OCI-LY7 (cell line): ENCODE data around the gene TNFRSF8. TPM values are rescaled to one million over a fixed set of nuclear protein-coding genes. Genes with fewer than 3 reads are reported as not detected.

Experiments
- BruUV-seq: library from RNA; stranded (reverse); fragments of 400-500 nt; replicated peaks from 2 replicates; lab custom pipeline; 2021; lab: Mats Ljungman, UMichigan
- CTCF ChIA-PET: fragments of 300-600 bp; sonication (Branson Sonifier 250); formaldehyde crosslinking; loops from one replicate; lab custom pipeline; 2022; ENCODE audit warnings: antibody characterized with exemption; ENCODE audit not compliant: unreplicated experiment; lab: Charles Lee
- POLR2A ChIA-PET: fragments of 300-600 bp; sonication (Branson Sonifier 250); formaldehyde crosslinking; loops from one replicate; lab custom pipeline; 2022; ENCODE audit warnings: antibody characterized with exemption; lab: Charles Lee
- DNase-seq: peaks from one replicate; pipeline ENCODE4 v3.0.0-alpha.2; 2015; ENCODE audit warnings: low spot score
- H2AFZ ChIP-seq: fragments of 200-600 bp; sonication (generic), shearing (Covaris generic); 2 replicates; pipeline ENCODE4 v1.6.1; 2014; ENCODE audit warnings: mild to moderate bottlenecking, antibody characterized with exemption, low read length, moderate library complexity
- H3K27ac ChIP-seq: fragments of 200-600 bp; sonication (generic); 2 replicates; pipeline ENCODE4 v1.5.1; 2014; ENCODE audit warnings: mixed run types, low read depth, mild to moderate bottlenecking, moderate library complexity, low read length, inconsistent platforms; ENCODE audit not compliant: poor library complexity, severe bottlenecking
- H3K36me3 ChIP-seq: fragments of 200-600 bp; sonication (generic); 2 replicates; pipeline ENCODE4 v1.6.1; 2014; ENCODE audit warnings: mild to moderate bottlenecking, antibody characterized with exemption, low read length, moderate library complexity, mixed read lengths; ENCODE audit not compliant: insufficient read depth
- H3K4me1 ChIP-seq: fragments of 200-600 bp; sonication (generic); 2 replicates; pipeline ENCODE4 v1.5.1; 2014; ENCODE audit warnings: mild to moderate bottlenecking, low read length; ENCODE audit not compliant: insufficient read depth, poor library complexity, severe bottlenecking
- H3K4me2 ChIP-seq: fragments of 200-600 bp; sonication (generic); 2 replicates; pipeline ENCODE4 v1.6.1; 2014; ENCODE audit warnings: mild to moderate bottlenecking, low read length
- H3K4me3 ChIP-seq: fragments of 200-600 bp; sonication (generic); 2 replicates; pipeline ENCODE4 v1.5.1; 2014; ENCODE audit warnings: mild to moderate bottlenecking, low read depth, low read length; ENCODE audit not compliant: poor library complexity, severe bottlenecking
- H3K79me2 ChIP-seq: fragments of 200-600 bp; sonication (generic); 2 replicates; pipeline ENCODE4 v1.6.1; 2016; ENCODE audit warnings: low read depth, mild to moderate bottlenecking, low read length, moderate library complexity, mixed read lengths; ENCODE audit not compliant: insufficient read depth
- H3K9me2 ChIP-seq: fragments of 200-600 bp; sonication (generic); 2 replicates; pipeline ENCODE4 v1.6.1; 2016; ENCODE audit warnings: mild to moderate bottlenecking, low read length, mixed read lengths; ENCODE audit not compliant: insufficient read depth
- H3K9me3 ChIP-seq: fragments of 200-600 bp; sonication (generic); 2 replicates; pipeline ENCODE4 v1.6.1; 2014; ENCODE audit warnings: mild to moderate bottlenecking, mixed run types, low read length, mixed read lengths
- H4K20me1 ChIP-seq: fragments of 200-600 bp; sonication (generic); 2 replicates; pipeline ENCODE4 v1.6.1; 2014; ENCODE audit warnings: mild to moderate bottlenecking, antibody characterized with exemption, low read length, moderate library complexity, mixed read lengths; ENCODE audit not compliant: insufficient read depth
- CTCF ChIP-seq: fragments of 200-600 bp; sonication (generic); conservative IDR thresholded peaks from 2 replicates; pipeline ENCODE4 v1.5.1; 2014; ENCODE audit warnings: mild to moderate bottlenecking, antibody characterized with exemption, low read length, moderate library complexity, mixed read lengths
- EZH2phosphoT487 ChIP-seq: fragments of 200-600 bp; sonication (generic); IDR thresholded peaks from 2 replicates; pipeline ENCODE4 v1.6.1; 2018; ENCODE audit warnings: low read depth, borderline replicate concordance, mild to moderate bottlenecking, mixed run types, antibody characterized with exemption, low read length, moderate library complexity, mixed read lengths
- intact Hi-C: fragments of 100-400 bp; cut with micrococcal nuclease; formaldehyde crosslinking; loops from one replicate; pipeline ENCODE4 v1.10.0; 2022; ENCODE audit not compliant: unreplicated experiment
- total RNA-seq, 2 experiments: library from RNA; depleted of rRNA in 1 of 2; stranded (reverse); fragments of >200 nt in 1 of 2; shearing (Covaris generic) in 1 of 2; gene quantifications; 2 replicates each; pipeline ENCODE4 v1.2.3, GENCODE V29; 2014 to 2022

Gene TNFRSF8
- total RNA-seq, 2 experiments from 2014 or later: 0.29 TPM; not detected in 1

- Histone ChIP-seq H3K9me3 (no peaks in the 10 kb centered on the region), H4K20me1 (no peaks in the 10 kb centered on the region), H3K9me2 (no peaks in the 10 kb centered on the region), H3K4me3 (no peak overlapping the region), H3K36me3 (no peaks in the 10 kb centered on the region), H3K4me2 (peak overlapping the region; percentile 50), H2AFZ (no peak overlapping the region), H3K4me1 (peaks cover 8% of the 10 kb centered on the region), H3K79me2 (no peaks in the 10 kb centered on the region), H3K27ac (no peak overlapping the region)
- no peak for DNase-seq
- intact Hi-C loops: no loop called here
- no TSS peak for BruUV-seq
- no peak for TF ChIP-seq CTCF
- POLR2A ChIA-PET: interaction anchor here (0.6 kb wide), 1 partner anchor 1514 kb away, joined by 4 read pairs; no protein-coding TSS in a partner anchor
- CTCF ChIA-PET: no interaction called here
Measured at GRCh38 chr1:12179676-12180075, 116.6 kb downstream of the TNFRSF8 start.

DNA sequence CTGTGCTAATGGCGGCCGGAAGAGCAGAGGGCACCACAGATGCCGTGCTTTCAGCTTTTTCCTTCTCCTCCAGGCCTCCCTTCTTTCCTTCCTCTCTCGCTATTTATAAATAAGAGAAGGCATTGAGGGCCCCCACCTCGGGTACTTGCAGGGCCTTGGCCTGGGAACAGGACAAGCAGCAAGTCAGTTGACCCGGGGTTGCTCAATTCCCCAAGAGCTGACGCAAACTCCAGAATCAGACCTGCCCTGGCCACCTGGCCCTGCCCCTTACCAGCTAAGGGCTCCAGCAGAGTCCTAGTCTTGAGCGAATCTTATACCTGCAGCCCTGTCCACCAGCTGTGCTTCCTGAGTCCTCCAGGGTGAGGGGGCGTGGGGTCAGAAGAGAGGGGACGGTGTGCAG lies 117.2 kb downstream of the TNFRSF8 start:
- ChIA-PET POLR2A (interaction anchor here (0.6 to 0.8 kb wide), 2 partner anchors 18 to 1513 kb away, joined by 3 to 4 read pairs; no protein-coding TSS in a partner anchor), CTCF (no interaction called here)
- BruUV-seq: no TSS peak
- no peaks in the 10 kb centered on the region for H3K79me2 ChIP-seq
- TF ChIP-seq CTCF (no peak), EZH2phosphoT487 (no peak)
- intact Hi-C loops: no loop called here
- no peak overlapping the region for H2AFZ ChIP-seq
- no peaks in the 10 kb centered on the region for H3K9me2 ChIP-seq
- H4K20me1 ChIP-seq: no peaks in the 10 kb centered on the region
- H3K4me3 ChIP-seq: no peak overlapping the region
- no peaks in the 10 kb centered on the region for H3K9me3 ChIP-seq
- no peak overlapping the region for H3K4me2 ChIP-seq
- no peaks in the 10 kb centered on the region for H3K36me3 ChIP-seq
- DNase-seq: no peak
- H3K27ac ChIP-seq: no peak overlapping the region
- peaks cover 8% of the 10 kb centered on the region for H3K4me1 ChIP-seq

DNA sequence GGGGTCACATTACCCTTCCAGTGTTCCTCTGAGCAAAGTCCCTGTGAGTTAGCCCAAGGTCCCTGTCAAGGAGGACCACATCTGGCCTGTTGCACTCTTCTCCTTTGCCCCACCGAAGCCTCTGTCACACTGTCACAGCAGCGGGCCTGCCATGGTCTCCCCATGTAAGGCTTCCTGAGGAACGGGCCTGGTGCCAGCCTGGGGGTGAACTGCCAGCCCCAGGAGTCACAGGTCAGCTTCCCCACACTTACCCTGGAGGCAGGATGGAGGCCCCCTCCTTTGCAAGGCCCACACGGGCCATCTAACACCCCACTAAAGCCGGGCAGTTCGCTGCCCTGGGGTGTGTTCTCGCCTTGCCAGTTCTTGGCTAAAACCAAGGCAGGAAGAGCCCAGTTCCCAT lies 117.8 kb downstream of the TNFRSF8 start:
- POLR2A ChIA-PET: interaction anchor here (0.8 kb wide), 1 partner anchor 18 kb away, joined by 3 read pairs; no protein-coding TSS in a partner anchor
- no peaks in the 10 kb centered on the region for H3K79me2 ChIP-seq
- no peak for DNase-seq
- peaks cover 8% of the 10 kb centered on the region for H3K4me1 ChIP-seq
- H3K9me2 ChIP-seq: no peaks in the 10 kb centered on the region
- TF ChIP-seq CTCF (no peak), EZH2phosphoT487 (no peak)
- no TSS peak for BruUV-seq
- CTCF ChIA-PET: no interaction called here
- no peak overlapping the region for H2AFZ ChIP-seq
- no peaks in the 10 kb centered on the region for H4K20me1 ChIP-seq
- no peak overlapping the region for H3K4me2 ChIP-seq
- no peak overlapping the region for H3K4me3 ChIP-seq
- no peaks in the 10 kb centered on the region for H3K9me3 ChIP-seq
- no peak overlapping the region for H3K27ac ChIP-seq
- no peaks in the 10 kb centered on the region for H3K36me3 ChIP-seq
- intact Hi-C loops: no loop called here
